ENCODE results near the gene NHLRC1. TPM values are rescaled to one million over a fixed set of nuclear protein-coding genes. Genes with fewer than 3 reads are reported as not detected.

The NHLRC1 gene
- total and polyA plus RNA-seq, 10 of the 15 experiments (the other 5 are each of a cell fraction or from before 2014, with no cell fraction given) = 0.04 to 0.22 (median 0.12) TPM; not detected in 2

- 36% methylated on average over 3 of the region's 3 CpGs for WGBS (ENCODE audit: insufficient coverage, insufficient replicate concordance, low lambda C conversion rate, missing lambda C conversion rate)
- BruUV-seq (replicated peaks) = no TSS peak
- no peak for FAIRE-seq
- POLR2A ChIA-PET = no interaction called here
- TF ChIP-seq RUNX3 (IDR thresholded peaks at IDR 0.05; ENCODE audit: low read length) = peak; percentile 29; the same call in 1 of the 2 replicates
- peak; percentile 80 for TF ChIP-seq ZBTB40 (IDR thresholded peaks at IDR 0.05; ENCODE audit: borderline replicate concordance)
- no peak for TF ChIP-seq PBX3 (IDR thresholded peaks at IDR 0.05; ENCODE audit: insufficient replicate concordance, low read depth, low read length)
- no peaks in the 10 kb centered on the region for H3K79me2 ChIP-seq (ENCODE audit: control insufficient read depth, insufficient read depth, low read length)
- H3K27ac ChIP-seq (ENCODE audit: control insufficient read depth, insufficient read depth) = no peak overlapping the region
- no peaks in the 10 kb centered on the region for H4K20me1 ChIP-seq (ENCODE audit: control insufficient read depth, insufficient read depth)
- ATAC-seq = no peak
- no peaks in the 10 kb centered on the region for H3K36me3 ChIP-seq (ENCODE audit: control insufficient read depth in 2 of 2, insufficient read depth in 2 of 2, low read length in 1 of 2)
- H3K9me3 ChIP-seq (replicated peaks; ENCODE audit: control insufficient read depth, insufficient read depth, low read length) = no peaks in the 10 kb centered on the region; the same call in 2 of the 3 replicates
- no peak overlapping the region for H3K9ac ChIP-seq (ENCODE audit: control insufficient read depth, insufficient read depth, low read length)
- DNase-seq (ENCODE audit: low read depth, low spot score) = no peak
- H3K4me3 ChIP-seq = no peak overlapping the region
- in situ Hi-C loops (cut with MboI) (no loop called here), intact Hi-C loops (cut with micrococcal nuclease; ENCODE audit: unreplicated experiment) (no loop called here)
- RAD21 ChIA-PET (ENCODE audit: unreplicated experiment) = no interaction called here
- CTCF ChIA-PET = no interaction called here
- H3K4me1 ChIP-seq (ENCODE audit: control insufficient read depth, insufficient read depth, low read length) = no peaks in the 10 kb centered on the region
- SMC1A ChIA-PET (ENCODE audit: uncharacterized antibody, unreplicated experiment) = no interaction called here
- H3K27me3 ChIP-seq (replicated peaks in 1 of 2; ENCODE audit: control insufficient read depth in 2 of 2, insufficient read depth in 2 of 2, low read length in 1 of 2) = no peaks in the 10 kb centered on the region
- H3K4me2 ChIP-seq (ENCODE audit: control insufficient read depth, insufficient read depth) = no peak overlapping the region
- H2AFZ ChIP-seq (ENCODE audit: control insufficient read depth, low read depth, low read length) = no peak overlapping the region
Measured at GRCh38 chr6:18096423-18096822, 26.1 kb downstream of the NHLRC1 start.

All from GM12878 (cell line).